Measurements from ENCODE around the gene PALM. TPM values are rescaled to one million over a fixed set of nuclear protein-coding genes. Genes with fewer than 3 reads are reported as not detected.
A peak's percentile ranks its signal among the peaks of the same experiment; 100 is the strongest.

PALM gene
- total and polyA plus RNA-seq, 9 of the 15 experiments (the other 6 are each of a cell fraction or from before 2014, with no cell fraction given) = 0.04 to 6.6 (median 1.7) TPM

- TF ChIP-seq RBM25 (IDR thresholded peaks at IDR 0.05; ENCODE audit: low read depth, low read length, severe bottlenecking) = peak; percentile 58
- TF ChIP-seq SETDB1 (IDR thresholded peaks at IDR 0.05; ENCODE audit: low read length) = no peak
Observed at GRCh38 chr19:772730-773436, 64.1 kb downstream of the PALM start (continued).

DNA sequence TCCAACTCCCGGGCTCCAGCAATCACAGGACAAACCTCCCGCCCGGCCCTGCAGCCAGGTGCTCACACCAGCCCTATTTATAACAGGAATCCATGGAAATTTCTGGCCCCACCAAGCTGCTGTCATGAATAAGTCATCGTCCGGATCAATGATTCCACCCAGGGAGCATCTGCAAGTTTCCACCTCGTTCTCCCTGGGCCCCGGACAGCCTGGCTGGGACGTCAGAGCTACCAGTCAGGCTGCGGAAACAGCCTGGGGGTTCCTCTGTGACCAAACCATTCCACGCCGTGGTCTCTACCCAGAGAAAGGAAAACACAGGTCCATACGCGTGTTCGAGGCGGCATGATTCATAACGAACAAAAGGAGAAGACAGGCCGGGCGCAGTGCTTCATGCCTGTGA is 67.8 kb downstream of the PALM start:
- intact Hi-C loops (cut with micrococcal nuclease) (no loop called here), in situ Hi-C loops (cut with MboI) (no loop called here)
- H3K9me1 ChIP-seq (ENCODE audit: control insufficient read depth, insufficient read depth, low read length) = no peaks in the 10 kb centered on the region
- no peaks in the 10 kb centered on the region for H4K20me1 ChIP-seq (replicated peaks; ENCODE audit: control insufficient read depth, insufficient read depth, low read length)
- no peak for DNase-seq (ENCODE audit: extremely low read depth in 1 of 4, low spot score in 3 of 4)
- H3K27ac ChIP-seq (ENCODE audit: extremely low read depth, low read depth, low read length) = no peak overlapping the region
- H3K27me3 ChIP-seq (ENCODE audit: control insufficient read depth in 2 of 2, insufficient read depth in 2 of 2, low read length in 2 of 2) = no peaks in the 10 kb centered on the region
- no peak overlapping the region for H3K9ac ChIP-seq (ENCODE audit: insufficient read depth in 1 of 2, low read depth in 2 of 2, low read length in 2 of 2)
- POLR2A ChIA-PET = interaction anchor here (1.4 kb wide), 1 partner anchor 24 kb away, joined by 4 read pairs; no protein-coding TSS in a partner anchor
- H3K4me3 ChIP-seq = no peak overlapping the region
- H3K4me1 ChIP-seq (replicated peaks in 1 of 2; ENCODE audit: control insufficient read depth in 2 of 2, insufficient read depth in 2 of 2, low read length in 2 of 2) = peaks cover 0 to 23% of the 10 kb centered on the region in 2 experiments; a peak in 2 of 5 replicates
- H3K4me2 ChIP-seq (ENCODE audit: insufficient read depth, low read length) = no peak overlapping the region
- no peak for TF ChIP-seq KLF10 (CRISPR knock-in tag; IDR thresholded peaks at IDR 0.05)
- BruUV-seq (replicated peaks) = no TSS peak
- WGBS (ENCODE audit: insufficient coverage, low coverage, missing lambda C conversion rate) = 95% methylated on average over 14 of the region's 18 CpGs
- H3K9me3 ChIP-seq (replicated peaks; ENCODE audit: control insufficient read depth, insufficient read depth, low read depth, low read length) = no peaks in the 10 kb centered on the region
- no peaks in the 10 kb centered on the region for H3K36me3 ChIP-seq (ENCODE audit: control insufficient read depth, insufficient read depth, low read length)
- no peak overlapping the region for H2AFZ ChIP-seq (ENCODE audit: low read depth, low read length)
- no peak for ATAC-seq
- H3K79me2 ChIP-seq (ENCODE audit: control insufficient read depth, insufficient read depth, low read length) = no peaks in the 10 kb centered on the region
- CTCF ChIA-PET (ENCODE audit: low intra/inter-chr PET ratio) = no interaction called here
- no peak for FAIRE-seq

Data from K562 (cell line).